PFSK-1 (cell line): ENCODE results near the gene OPCML.

ENCODE experiments used
- FOXP2 ChIP-seq: optimal IDR thresholded peaks from 2 replicates; pipeline ENCODE3; 2011; ENCODE audit warnings: borderline replicate concordance, control low read depth, inconsistent platforms; ENCODE audit not compliant: insufficient read depth; ENCODE audit errors: extremely low read length, extremely low read depth
- POLR2AphosphoS5 ChIP-seq: IDR thresholded peaks from 2 replicates; pipeline ENCODE4 v1.6.1; 2012; ENCODE audit warnings: low read depth, mild to moderate bottlenecking, control low read depth, low read length, moderate library complexity
- SIN3A ChIP-seq: IDR thresholded peaks from 2 replicates; pipeline ENCODE4 v1.6.1; 2012; ENCODE audit warnings: mild to moderate bottlenecking, low read length, moderate library complexity, borderline replicate concordance; ENCODE audit not compliant: insufficient read depth
- TAF1 ChIP-seq: IDR thresholded peaks from 2 replicates; pipeline ENCODE4 v1.6.1; 2012; ENCODE audit warnings: low read length, control low read depth, borderline replicate concordance; ENCODE audit not compliant: insufficient read depth
- TF ChIP-seq, protein P1 (sequence below), 2 experiments: IDR thresholded peaks; 2 replicates each; pipeline versions ENCODE4 v1.6.1 to v1.8.0; 2011 to 2012; ENCODE audit warnings: low read depth in 2 of 2, low read length in 2 of 2, control low read depth in 1 of 2, inconsistent platforms in 1 of 2, mild to moderate bottlenecking in 1 of 2, moderate library complexity in 1 of 2; ENCODE audit not compliant: insufficient read depth in 1 of 2

DNA sequence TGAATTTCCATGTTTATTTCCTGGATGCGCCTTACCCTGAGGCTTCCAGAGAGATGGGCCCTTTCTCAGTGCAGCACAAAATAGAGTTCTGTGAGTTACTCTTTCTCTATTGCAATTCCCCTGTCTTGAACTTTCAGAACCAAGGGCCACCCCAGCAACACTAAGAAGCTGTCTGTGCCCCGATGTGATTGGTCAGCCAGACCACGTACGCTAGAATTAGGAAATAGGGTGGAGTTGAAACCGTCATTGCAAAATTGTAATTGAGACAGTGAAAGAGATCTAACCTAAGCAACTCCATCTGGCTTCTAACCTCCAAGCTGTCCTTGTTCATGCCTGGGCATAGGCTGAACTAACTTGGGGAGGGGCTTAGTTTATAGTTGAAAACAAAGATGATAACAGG, 981.3 kb downstream of the OPCML start:
- TF ChIP-seq TAF1 (no peak), POLR2AphosphoS5 (no peak), SIN3A (no peak), FOXP2 (no peak)
- TF ChIP-seq, protein P1, sequence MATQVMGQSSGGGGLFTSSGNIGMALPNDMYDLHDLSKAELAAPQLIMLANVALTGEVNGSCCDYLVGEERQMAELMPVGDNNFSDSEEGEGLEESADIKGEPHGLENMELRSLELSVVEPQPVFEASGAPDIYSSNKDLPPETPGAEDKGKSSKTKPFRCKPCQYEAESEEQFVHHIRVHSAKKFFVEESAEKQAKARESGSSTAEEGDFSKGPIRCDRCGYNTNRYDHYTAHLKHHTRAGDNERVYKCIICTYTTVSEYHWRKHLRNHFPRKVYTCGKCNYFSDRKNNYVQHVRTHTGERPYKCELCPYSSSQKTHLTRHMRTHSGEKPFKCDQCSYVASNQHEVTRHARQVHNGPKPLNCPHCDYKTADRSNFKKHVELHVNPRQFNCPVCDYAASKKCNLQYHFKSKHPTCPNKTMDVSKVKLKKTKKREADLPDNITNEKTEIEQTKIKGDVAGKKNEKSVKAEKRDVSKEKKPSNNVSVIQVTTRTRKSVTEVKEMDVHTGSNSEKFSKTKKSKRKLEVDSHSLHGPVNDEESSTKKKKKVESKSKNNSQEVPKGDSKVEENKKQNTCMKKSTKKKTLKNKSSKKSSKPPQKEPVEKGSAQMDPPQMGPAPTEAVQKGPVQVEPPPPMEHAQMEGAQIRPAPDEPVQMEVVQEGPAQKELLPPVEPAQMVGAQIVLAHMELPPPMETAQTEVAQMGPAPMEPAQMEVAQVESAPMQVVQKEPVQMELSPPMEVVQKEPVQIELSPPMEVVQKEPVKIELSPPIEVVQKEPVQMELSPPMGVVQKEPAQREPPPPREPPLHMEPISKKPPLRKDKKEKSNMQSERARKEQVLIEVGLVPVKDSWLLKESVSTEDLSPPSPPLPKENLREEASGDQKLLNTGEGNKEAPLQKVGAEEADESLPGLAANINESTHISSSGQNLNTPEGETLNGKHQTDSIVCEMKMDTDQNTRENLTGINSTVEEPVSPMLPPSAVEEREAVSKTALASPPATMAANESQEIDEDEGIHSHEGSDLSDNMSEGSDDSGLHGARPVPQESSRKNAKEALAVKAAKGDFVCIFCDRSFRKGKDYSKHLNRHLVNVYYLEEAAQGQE (IDR thresholded peaks at IDR 0.05; ENCODE audit: insufficient read depth in 1 of 2, low read depth in 2 of 2, low read length in 2 of 2) = no peak
